Midbrain (tissue), 1 donor: ENCODE measurements around the gene GJE1.
"Not testable (repeated sequence)": the region's sequence is repeated elsewhere in the genome, so short reads cannot be mapped to it uniquely, and the experiment has no call there.

Experiments
- DNase-seq: peaks from one replicate; lab custom pipeline; 2025; lab: John Stamatoyannopoulos, UW

The GJE1 gene, protein sequence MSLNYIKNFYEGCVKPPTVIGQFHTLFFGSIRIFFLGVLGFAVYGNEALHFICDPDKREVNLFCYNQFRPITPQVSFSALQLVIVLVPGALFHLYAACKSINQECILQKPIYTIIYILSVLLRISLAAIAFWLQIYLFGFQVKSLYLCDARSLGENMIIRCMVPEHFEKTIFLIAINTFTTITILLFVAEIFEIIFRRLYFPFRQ

DNA sequence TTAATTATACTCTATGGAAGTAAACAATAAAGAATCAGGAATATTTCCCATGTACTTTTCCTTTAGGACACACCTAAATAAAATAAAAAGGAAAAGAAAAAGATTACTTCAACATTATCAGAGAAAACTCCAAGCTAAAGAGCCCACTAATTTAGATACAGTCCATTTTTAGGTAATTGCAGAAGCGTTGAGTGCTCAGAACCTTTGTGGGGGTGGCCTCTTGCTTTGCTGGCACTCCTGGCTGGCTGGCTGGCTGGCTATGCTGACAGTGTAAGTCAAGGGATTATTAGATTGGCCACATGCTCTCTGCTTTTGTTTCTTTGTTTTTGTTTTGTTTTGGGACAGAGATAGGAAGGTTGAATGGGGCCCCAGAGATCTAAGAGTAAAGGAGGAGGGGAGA lies at the start of gene GJE1:
Gene GJE1, plus strand, starts transcription at position 301 of the 400 bp plus-strand sequence. CDS start 234 bp downstream, outside the sequence.
- DNase-seq = no peak

DNA sequence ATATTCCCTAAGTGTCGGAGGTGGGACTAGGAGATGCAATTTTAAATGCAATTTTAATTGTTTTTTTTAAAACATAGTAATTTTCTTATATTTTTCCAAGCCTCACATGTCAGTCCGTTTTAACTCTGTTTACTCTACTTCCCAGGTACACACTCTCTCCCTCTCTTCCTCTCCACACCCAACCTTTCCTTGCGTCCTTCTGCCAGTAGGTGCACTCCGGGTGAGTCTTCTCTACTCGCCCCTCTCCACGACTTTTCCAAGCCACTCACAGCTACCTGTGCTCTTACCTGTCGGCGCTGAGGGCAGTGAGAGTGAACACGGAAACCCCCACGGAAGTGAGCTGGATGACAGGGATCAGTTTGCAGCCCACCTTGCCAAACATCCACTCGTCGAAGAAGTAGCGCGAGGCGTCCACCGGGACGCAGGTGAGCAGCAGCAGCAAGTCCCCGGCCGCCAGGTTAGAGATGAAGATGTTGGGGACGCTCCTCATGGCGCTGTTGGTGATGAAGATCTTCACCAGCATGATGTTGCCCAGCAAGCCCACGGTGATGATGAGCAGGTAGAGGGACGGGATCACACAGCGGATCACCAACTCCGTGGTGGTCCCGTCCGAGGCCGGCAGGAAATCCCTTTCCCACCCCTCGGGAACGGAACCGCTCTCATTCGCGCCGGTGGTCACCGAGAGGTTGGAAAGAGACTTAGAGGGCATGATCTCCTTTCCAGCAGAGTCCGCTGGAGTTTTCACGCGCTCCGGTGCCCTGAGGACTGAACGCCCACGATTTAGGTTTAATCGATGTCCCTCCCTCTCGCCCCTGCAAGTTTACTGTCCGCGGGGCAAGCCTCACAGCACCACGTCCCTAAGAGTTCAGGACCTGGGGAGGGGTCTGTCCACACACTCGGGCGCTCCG lies 44.5 kb upstream of the GJE1 start:
- DNase-seq = no peak

DNA sequence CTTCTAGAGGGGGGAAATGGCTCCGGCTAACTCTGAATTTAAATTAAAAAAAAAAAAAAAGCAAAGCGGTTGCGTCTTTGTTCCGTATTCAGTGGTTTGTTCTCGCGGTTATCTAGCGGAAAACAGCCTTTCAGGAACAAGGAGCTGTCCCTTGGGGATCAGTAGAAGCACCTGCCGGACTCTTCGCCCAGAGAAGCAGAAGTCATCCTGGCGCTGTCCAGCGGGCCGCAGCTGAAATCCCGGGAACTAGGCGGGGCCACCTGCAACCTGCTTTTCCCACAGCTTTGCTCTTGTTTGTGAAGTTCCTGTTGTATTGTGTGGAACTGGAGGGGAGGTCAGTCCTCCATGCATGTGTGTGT lies 43.9 kb upstream of the GJE1 start:
- no peak for DNase-seq

DNA sequence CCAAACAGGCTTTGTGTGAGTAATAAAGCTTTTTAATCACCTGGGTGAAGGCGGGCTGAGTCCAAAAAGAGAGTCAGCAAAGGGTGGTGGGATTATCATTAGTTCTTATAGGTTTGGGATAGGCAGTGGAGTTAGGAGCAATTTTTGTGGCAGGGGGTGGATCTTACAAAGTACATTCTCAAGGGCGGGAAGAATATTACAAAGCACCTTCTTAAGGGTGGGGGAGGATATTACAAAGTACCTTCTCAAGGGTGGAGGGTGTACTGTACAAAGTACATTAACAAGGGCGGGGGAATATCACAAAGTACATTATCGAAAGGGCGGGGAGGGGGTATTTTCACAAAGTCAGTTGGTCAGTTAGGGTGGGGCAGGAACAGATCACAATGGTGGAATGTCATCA lies 27.9 kb upstream of the GJE1 start:
- not testable (repeated sequence) for DNase-seq

DNA sequence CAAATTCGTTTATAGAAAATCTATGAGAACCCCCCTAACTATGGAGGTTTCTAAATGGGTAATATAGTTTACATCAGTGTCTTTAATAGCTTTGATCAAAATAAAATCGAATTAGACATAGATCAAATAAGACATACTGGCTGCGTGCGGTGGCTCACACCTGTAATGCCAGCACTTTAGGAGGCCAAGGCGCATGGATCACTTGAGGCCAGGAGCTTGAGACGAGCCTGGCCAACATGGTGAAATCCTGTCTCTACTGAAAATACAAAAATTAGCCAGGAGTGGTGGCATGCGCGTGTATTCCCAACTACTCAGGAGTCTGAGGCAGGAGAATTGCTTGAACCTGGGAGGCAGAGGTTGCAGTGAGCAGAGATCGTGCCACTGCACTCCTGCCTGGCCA lies 21.9 kb upstream of the GJE1 start:
- not testable (repeated sequence) for DNase-seq

DNA sequence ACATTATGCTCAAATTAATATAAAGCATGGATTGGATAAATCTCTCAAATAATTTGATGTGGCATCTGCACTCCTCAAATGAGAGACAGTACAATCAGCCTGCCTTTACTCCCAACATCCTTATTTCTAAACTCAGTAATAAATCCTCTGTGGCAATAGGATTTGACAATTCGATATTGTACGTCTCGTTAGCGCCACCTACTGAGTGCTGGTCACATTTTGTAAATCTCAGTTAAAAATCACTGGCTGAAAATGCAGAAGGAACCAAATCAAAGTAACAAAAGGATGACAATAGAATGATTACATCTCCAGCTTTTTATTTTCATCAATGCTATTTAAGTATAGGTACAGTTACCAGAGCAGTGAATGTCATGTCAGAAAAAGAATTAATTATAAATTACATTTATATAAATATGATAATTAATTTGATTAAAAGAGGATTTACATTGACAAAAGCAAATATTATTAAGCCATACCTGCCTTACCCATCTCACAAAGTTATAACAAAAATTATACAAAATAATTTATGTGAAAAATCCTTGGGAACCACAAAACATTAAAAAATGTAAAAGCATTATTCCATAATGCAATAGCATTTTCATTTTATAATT lies 20.2 kb upstream of the GJE1 start:
- DNase-seq = peak; percentile 81

DNA sequence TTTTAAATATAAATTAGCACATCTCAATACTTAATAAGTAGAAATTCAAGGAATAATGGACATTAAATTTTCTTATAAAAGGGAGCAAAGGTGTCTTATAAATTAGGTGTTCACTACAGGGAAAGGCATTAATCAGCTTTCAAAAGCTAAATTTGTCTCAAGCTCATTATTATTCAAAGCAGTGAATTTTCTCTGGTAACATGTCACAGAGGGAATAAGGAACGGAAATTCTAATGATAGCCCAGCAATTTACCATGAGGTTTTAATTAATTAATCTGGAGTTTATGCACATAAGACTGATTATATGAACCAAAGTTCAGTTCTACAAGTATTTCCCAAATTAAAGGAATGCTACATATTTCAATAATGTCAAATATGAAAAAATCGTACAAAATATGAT lies 15.4 kb upstream of the GJE1 start:
- DNase-seq = no peak

DNA sequence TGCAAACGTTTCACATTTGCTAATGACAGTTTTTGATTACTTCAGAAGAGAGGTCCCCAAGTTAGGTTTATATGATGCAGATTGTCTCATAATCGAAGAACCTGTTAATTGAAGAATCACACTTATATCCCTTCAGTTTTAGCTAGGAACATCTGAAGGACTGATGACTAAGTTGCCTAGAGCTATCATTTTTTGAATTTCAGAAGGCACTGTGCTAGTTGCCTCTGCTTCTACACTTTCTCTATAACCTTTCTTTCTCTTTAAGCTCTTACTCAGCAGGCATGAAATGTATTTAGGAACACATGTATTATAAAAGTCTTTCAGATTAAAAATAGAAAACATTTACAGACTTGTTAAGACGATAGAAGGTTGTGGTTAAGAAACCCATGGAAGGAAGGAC lies 14.4 kb upstream of the GJE1 start:
- DNase-seq = no peak

DNA sequence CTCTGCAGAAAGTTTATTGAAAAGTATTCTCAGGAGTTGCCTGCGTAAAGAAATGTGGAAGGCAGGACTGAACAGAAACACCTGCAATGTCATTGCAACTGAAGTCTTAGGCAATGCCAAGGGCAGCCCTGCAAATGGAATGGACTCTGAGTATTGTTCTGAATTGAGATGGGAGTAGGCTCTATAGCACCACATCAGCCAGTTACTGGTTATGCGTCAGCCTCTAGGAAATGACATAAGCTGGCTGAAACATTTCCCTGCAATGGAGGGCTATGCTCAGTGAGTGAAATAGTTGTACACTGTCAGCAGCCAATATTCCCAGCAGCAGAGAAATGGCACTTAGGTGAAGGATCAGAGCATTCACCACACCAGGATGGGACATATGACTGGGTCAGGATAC lies 13.8 kb upstream of the GJE1 start:
- DNase-seq = no peak

DNA sequence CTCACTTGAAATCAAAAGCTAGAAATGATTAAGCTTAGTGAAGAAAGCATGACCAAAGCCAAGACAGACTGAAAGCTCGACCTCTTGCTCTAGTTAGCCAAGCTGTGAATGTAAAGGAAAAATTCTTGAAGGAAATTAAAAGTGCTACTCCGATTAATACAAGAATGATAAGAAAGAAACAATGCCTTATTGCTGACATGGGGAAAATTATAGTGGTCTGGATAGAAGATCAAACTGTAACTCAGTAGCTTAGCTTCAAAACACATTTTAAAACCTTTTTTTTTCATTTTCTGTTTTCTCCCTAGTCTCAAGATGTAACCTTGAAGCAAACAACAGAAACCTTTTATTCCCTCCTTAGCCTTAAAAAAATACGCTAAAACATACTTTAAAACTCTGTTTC lies 11.4 kb upstream of the GJE1 start:
- no peak for DNase-seq

DNA sequence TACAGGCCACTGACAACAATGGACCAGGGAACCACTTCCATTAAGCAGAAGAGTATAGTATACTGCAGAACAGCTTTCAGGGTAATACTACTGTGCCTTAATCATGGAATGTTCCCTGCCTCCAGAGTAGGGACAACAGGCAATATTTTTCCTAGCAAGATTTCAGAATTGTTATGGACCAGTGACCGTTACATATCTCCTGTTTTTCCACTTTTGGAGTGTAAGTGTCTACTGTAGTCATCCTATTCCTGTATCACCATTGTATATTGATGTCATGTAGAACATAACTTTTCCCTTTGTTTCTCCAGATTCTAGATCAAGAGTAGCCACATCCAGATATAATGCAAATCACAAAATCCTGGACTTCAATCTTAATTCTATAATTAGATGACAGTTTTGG lies 1.9 kb upstream of the GJE1 start:
- DNase-seq = no peak

DNA sequence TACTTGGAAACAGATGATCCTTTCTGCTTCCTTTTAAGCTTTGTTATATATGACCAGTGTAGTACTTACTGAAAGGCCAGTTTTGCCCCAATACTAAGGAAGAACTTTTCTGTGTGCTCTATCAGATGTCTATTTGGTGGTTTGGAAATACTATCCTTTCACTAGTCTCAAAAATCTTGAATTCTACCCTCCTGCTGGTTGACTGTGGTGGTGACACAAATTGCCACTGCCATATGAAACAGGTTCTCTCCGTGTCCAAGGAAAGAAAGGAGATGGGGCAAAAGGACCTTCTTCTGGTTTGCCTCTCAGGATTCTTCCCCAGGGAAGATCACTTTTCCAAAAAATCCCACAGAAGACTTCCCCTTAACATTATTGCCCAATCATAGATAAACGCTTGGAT lies 6.2 kb downstream of the GJE1 start:
- no peak for DNase-seq

DNA sequence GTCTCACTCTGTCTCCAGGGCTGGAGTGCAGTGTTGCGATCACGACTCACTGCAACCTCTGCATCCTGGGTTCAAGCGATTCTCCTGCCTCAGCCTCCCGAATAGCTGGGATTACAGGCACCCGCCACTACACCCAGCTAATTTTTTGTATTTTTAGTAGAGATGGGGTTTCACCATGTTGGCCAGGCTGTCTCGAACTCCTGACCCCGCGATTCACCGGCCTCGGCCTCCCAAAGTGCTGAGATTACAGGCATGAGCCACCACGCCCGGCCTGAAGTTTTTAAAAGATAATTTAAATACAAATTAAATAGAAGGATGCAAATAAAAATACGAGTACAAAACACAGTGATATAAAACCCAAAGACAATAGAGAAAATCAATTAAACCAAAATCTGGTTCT lies 8.8 kb downstream of the GJE1 start:
- DNase-seq = not testable (repeated sequence)

DNA sequence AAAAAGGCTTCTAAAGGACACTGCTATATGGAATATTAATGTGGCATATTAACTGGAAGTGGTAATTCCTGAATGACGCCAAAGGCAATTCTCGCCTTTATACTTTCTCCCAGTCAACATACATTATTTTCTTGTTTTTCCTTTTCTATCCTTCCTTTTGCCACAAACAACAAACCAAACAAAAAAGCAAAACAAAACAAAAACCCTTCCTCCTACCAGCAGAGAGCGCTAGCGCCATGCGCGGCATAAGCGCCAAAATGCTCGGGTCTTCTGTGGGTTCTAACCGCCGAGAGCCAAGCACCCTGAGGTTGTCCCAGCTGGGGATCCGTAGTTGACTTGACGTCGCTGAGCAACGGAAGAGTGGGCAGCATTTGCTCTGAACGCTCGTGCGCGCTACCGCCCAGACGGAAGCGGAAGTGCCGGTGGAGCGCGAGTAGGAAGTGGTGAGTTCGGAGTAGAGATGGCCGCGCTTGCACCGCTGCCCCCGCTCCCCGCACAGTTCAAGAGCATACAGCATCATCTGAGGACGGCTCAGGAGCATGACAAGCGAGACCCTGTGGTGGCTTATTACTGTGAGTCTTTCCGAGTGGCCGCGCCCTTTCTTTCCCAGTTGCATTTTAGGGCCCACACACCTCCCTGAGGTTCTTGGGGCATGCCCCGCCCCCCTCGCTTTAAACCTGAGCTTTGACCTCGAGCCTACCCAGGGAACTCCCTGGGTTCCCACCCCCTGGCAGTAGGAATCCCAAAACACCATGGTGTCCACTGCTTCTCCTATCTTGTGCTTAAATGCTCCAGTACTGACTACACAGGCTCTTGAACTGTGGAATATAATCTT lies 14.3 kb downstream of the GJE1 start, which contains the start of the genes NMBR and VTA1:
Gene NMBR, minus strand, starts transcription at position 295 of the 835 bp plus-strand sequence. CDS start 58,464 bp downstream, outside the sequence.
Gene VTA1, plus strand, starts transcription at position 436 of the 835 bp plus-strand sequence. Its CDS starts 25 bp downstream, at position 461.
- DNase-seq = peak; percentile 98

DNA sequence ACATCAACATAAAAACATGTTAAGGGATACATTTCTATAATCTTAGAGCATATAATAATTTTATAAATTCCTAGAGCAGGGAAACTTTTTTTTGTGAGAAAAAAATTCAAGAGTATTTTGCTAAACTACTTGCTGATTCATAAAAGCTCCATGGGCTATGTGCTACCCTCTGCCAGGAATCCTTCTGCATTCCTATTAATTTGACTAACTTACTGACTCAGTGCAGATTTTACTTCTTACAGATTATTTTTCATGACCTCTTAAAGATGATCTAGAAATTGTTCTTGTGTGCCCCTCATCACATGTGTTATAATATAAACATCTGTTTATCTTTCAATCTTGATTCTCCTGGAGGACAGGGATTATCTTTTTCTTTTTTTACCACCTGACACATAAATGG lies 20.0 kb downstream of the GJE1 start:
- DNase-seq = no peak

DNA sequence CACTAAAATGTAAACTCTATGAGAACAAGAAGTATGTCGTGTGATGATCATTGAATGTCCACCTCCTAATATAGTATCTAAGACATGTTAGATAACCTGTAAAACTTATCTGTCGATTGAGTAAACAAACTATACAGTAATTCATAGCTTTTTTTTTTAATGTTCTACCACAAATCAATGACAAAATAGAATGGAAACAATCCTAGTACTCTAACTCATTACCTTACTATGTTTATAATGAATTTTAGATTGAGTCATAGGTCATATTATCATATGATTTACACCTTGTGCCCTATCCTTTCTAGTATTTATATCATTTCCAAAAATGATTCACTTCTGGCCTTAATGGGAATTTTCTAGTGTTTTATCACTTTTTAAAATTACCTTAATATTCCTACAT lies 20.5 kb downstream of the GJE1 start:
- DNase-seq = no peak

DNA sequence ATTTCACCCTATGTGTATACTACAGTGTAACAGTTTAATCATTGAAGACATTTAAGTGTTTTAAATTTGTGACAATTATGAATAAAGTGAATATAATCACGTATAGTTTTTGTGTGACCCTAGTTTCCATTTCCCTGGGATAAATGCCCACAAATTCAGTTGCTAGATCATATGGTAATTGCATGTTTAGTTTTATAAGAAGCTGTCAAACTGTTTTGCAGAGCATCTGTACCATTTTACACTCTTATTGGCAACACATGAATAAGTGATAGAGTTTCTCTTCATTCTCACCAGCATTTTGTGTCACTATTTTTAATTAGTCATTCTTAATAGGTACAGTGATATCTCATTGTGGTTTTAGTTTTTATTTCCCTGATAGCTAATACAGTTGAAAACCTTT lies 21.6 kb downstream of the GJE1 start:
- DNase-seq = no peak

DNA sequence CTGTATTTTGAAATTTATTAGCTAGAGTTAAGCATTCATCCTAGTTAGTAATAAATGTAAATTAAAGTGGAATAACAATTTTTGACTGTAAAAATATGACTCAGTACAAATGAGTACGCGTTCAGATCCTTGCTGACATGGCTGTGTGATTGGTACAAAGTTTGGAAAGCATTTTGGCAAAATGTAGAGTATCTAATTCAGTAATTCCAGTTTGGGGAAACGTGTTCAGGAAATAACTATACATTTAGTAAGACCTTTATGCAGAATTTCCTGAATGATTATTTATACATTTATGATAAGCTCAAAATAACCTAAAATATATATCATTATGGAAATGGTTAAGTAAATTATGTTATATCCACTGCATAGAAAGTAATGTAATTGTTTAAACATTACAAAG lies 22.4 kb downstream of the GJE1 start:
- DNase-seq = no peak

DNA sequence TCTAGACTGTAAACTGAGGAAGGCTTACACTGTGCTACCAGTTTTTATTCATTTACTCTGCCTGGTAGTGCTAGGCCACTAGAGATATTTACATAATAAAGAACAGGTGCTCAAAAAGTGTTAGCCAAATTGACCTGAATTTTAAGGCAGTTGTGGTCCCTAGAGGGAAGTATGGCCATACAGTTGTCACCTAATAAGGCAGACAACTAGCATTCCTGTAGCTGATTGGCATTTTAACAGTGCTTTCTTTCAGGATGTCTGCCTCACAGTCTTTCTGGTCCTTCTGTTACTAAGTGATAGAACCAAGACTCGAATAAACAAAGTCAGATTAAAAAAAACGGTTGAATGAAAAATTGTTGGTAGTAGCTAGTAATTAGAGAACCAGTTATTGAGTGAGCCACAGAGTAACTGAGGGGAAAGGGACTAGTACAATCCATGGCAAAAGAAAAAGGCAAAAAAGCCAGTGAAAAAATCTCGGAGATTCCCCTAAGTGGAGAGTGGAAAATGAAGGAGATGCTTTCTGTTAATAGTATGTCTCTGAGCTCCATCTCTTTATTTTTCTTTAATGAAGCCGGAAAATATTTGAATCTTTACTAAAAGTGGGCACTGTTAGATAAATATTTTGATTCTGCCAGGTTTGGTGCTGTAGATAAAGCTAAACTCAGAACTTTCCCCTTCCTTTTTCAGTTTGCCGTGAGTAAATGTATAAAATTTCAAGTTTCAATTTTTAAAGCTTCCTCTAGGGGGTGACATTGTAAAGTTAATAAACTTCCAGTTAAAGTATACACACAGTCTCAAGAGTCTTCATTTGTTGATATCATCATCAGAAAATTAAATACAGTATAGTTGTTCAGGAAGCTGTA lies 23.4 kb downstream of the GJE1 start:
- DNase-seq = peak; percentile 44

DNA sequence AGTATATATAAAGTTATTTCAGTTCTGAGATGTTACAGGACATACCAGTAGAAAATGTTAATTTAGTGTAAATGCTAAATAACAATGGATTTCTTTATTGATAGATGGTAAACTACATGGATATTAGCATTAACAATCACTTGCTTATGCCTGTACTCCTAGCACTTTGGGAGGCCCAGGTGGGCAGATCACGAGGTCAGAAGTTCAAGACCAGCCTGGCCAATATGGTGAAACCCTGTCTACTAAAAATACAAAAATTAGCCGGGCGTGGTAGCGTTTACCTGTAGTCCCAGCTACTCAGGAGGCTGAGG lies 24.0 kb downstream of the GJE1 start:
- not testable (repeated sequence) for DNase-seq

DNA sequence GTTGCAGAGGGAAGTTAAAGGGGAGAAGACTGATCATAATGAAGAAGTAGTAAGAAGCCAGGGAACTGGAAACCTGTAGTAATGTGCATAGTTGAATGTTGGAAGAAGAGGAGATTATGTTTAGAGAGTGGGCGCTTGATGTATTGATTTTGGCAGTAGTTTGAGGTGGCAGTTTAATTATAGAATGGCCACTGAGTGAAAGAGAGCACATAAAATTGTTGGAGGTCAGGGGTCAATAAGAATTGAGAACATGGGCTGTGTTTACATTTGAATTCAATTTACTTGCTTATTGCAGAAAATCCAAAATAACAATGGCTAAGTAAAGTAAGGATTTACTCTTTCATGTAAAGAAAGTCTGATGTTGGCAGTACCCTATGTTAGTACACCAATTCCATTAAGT lies 30.1 kb downstream of the GJE1 start:
- DNase-seq = no peak
